PC-3 (cell line): ENCODE measurements around the gene RALY.

ENCODE experiments used
- CTCF ChIP-seq: fragments of 300-600 bp; sonication (generic); conservative IDR thresholded peaks from 2 replicates; pipeline ENCODE4 v1.5.1; 2017; ENCODE audit warnings: antibody characterized with exemption, low read depth, mild to moderate bottlenecking, low read length
- EZH2 ChIP-seq: fragments of 300-600 bp; sonication (generic); IDR thresholded peaks from one replicate; pipeline ENCODE4 v1.6.1; 2017; ENCODE audit warnings: antibody characterized with exemption, mild to moderate bottlenecking, low read length; ENCODE audit not compliant: unreplicated experiment
- EZH2phosphoT487 ChIP-seq: fragments of 300-600 bp; sonication (generic); IDR thresholded peaks from 2 replicates; pipeline ENCODE4 v1.6.1; 2018; ENCODE audit warnings: mild to moderate bottlenecking, antibody characterized with exemption, low read length, borderline replicate concordance

- TF ChIP-seq EZH2 (no peak), CTCF (no peak), EZH2phosphoT487 (no peak)
Measured at GRCh38 chr20:34100576-34100975, 106.9 kb downstream of the RALY start.
